Stomach smooth muscle (tissue), 2 donors: ENCODE measurements around the gene CATSPERD.
A peak's percentile ranks its signal among the peaks of the same experiment; 100 is the strongest.

ENCODE experiments used
- H3K27ac ChIP-seq: one replicate; pipeline ENCODE4 v1.7.0; 2013; ENCODE audit warnings: mild to moderate bottlenecking, low read length, inconsistent platforms
- H3K27me3 ChIP-seq, 2 donors: one replicate each; pipeline ENCODE4 v1.7.0; 2013; ENCODE audit warnings: low read length in 2 of 2; ENCODE audit not compliant: insufficient read depth in 2 of 2, control insufficient read depth in 1 of 2
- H3K36me3 ChIP-seq, 2 donors: one replicate each; pipeline ENCODE4 v1.7.0; 2013; ENCODE audit warnings: low read length in 2 of 2; ENCODE audit not compliant: control insufficient read depth in 2 of 2, insufficient read depth in 2 of 2
- H3K4me1 ChIP-seq: one replicate; pipeline ENCODE4 v1.7.0; 2013; ENCODE audit warnings: low read length; ENCODE audit not compliant: control insufficient read depth, insufficient read depth
- H3K4me3 ChIP-seq, 2 donors: one replicate each; pipeline ENCODE4 v1.7.0; 2013; ENCODE audit warnings: low read length in 2 of 2
- H3K9ac ChIP-seq, 2 donors: one replicate each; pipeline ENCODE4 v1.7.0; 2013; ENCODE audit warnings: low read length in 2 of 2, mild to moderate bottlenecking in 1 of 2
- H3K9me3 ChIP-seq, 2 donors: one replicate each; pipeline ENCODE4 v1.7.0; 2013; ENCODE audit warnings: low read length in 2 of 2; ENCODE audit not compliant: control insufficient read depth in 2 of 2
- donor health status: healthy.
- donor health status: Pancreatic carcinoma.

The CATSPERD gene

DNA sequence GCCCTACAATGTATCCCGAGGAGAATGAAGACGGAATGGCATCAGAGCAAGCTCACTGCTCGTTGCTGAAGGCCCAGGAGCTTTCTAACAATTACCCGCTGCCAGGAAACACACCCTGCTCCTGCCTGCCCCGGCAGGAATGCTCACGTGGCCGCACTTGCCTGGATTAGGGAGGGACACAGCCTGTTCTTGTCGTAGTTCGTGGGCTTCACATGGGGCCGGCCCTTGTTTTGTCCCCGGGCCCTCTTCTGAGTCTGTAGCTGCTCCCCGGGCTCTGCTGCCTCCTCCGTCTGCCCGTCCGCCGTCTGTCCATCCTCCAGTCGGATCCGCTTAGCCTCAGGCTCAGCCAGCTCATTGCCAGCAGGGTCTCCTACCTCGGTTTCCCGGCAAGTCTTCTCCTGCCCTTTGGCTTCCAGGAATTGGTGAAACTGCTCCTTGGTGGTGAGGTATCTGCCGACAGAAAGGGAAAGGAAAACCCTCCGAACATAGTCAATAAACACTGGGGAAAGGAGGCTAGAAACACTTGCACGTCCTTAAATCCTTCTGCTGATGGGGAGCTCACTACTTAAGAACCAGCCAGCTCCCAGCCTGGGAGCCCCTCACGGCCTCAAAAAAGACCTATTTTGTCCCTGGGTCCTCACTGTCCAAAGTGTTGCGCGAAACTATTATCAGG, 69.6 kb downstream of the CATSPERD start:
- peaks cover 6% of the 10 kb centered on the region for H3K4me1 ChIP-seq
- peak overlapping the region; percentile 89 to 99 for H3K4me3 ChIP-seq
- peak overlapping the region; percentile 58 to 93 for H3K9ac ChIP-seq
- H3K27me3 ChIP-seq = no peaks in the 10 kb centered on the region
- H3K36me3 ChIP-seq = peaks cover 35% of the 10 kb centered on the region in 2 donors
- no peaks in the 10 kb centered on the region for H3K9me3 ChIP-seq
- H3K27ac ChIP-seq = peak overlapping the region; percentile 95

DNA sequence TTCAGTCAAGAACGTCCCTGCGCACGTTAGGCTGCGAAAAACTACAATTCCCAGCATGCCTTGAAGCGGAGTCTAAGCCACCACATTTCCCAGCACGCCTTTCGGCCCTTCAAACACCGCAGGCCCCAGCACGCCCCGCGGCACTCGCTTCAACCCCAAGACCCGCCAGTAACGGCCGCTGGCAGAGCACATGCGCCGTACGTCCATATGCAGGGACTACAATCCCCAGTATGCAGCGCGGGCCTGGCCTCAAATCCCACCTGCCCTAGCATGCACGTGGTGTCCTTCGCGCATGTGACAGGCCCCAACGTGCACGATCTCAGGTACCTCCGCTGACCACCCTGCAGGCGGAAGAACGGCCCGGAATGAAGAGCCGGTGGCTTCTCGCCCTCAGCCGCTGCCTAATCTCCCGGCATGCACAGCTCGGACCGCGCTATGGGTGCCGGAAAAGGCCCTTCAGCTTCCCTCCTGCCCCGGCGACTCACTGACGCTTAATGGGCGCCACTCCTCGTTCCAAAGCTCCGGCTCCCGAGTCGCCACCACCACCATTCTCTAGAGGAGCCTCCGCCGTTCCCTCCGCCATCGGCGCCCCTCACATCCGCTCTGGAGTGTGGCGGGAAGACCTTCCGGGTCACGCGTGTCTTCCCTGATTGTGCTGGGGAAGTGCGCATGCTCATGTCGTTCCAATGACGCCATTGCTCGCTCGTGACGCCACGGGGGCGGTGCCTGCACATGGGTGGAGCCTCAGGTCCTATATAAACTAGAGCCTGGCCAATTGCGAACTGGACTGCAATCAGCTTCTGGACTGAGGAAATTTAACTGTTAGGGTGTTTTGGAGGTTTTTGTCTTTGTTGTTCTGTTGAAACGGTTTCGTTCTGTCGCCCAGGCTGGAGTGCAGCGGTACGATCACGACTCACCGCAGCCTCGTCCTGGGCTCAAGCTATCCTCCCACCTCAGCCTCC, 70.4 kb downstream of the CATSPERD start, which contains the start of gene DUS3L:
TSS of gene DUS3L (minus strand) at position 605 of the 962 bp plus-strand sequence. CDS start at position 583, 22 bp downstream.
- H3K4me1 ChIP-seq = peaks cover 6% of the 10 kb centered on the region
- peak within 1 kb of the TSS; percentile 93 for H3K9ac ChIP-seq
- H3K27me3 ChIP-seq = no peaks in the 10 kb centered on the region
- peak within 1 kb of the TSS; percentile 89 to 99 for H3K4me3 ChIP-seq
- H3K27ac ChIP-seq = peak within 1 kb of the TSS; percentile 95
- H3K36me3 ChIP-seq = peaks cover 31 to 33% of the 10 kb centered on the region in 2 donors
- H3K9me3 ChIP-seq = no peaks in the 10 kb centered on the region

DNA sequence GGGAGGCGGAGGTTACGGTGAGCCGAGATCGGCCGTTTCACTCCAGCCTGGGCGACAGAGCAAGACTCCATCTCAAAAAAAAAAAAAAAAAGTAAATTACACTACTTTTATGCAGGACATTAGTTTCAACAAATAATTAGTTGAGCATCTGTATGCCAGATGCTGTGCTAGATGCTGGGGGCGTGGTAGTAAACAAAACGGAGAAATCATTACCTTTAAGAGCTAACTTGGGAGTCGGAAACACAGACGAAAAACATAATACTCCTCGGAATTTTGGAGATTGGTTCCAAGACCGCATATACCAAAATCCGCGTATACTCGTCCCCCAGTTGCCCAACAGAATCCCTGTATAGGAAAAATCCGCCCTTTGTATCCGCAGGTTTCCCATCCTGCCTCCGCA, 71.8 kb downstream of the CATSPERD start:
- Histone ChIP-seq H3K4me3 (no peak overlapping the region), H3K9me3 (no peaks in the 10 kb centered on the region), H3K36me3 (peaks cover 19 to 21% of the 10 kb centered on the region in 2 donors), H3K9ac (no peak overlapping the region), H3K27ac (no peak overlapping the region), H3K27me3 (no peaks in the 10 kb centered on the region), H3K4me1 (peaks cover 6% of the 10 kb centered on the region)

DNA sequence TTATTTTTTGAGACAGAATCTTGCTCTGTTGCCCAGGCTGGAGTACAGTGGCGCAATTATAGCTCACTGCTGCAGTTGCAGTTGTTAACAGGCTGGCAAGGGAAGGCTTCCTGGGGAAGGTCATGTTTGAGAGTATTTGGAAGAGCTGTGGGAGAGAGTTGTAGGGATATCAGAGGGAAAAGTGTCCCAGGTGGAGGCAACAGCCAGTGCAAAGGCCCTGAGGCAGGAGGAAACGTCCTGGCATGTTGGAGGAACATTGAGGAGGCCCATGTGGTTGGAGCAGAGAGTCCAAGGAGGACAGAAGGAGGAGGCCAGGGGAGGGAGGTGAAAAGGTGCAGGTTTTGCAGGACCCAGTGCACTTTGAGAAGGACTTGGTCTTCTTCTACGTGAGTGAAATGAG, 72.8 kb downstream of the CATSPERD start:
- Histone ChIP-seq H3K27me3 (no peaks in the 10 kb centered on the region), H3K4me3 (no peak overlapping the region), H3K9ac (no peak overlapping the region), H3K9me3 (no peaks in the 10 kb centered on the region), H3K4me1 (peaks cover 6% of the 10 kb centered on the region), H3K36me3 (peaks cover 9 to 12% of the 10 kb centered on the region in 2 donors), H3K27ac (no peak overlapping the region)

DNA sequence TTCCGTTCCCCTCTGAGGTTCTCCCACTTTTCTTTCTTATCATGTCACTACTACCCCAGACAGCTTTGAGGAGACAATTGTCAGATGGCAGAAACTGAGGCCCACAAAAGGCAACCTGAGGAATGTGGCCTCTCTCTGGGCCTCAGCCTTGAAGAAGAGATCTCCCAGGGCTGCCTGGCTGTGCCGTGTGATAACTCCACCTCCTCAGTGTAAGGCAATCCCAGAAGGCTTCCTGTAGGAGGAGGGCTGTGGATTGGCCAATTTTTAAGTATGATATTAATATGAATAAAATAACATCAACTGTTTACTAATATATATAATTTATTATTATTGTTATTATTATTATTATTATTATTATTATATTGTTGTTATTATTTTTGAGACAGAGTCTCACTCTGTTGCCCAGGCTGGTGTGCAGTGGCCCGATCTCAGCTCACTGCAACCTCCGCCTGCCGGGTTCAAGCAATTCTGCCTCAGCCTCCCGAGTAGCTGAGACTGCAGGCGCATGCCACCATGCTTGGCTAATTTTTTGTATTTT, 75.0 kb downstream of the CATSPERD start:
- Histone ChIP-seq H3K27me3 (peaks cover 0 to 2% of the 10 kb centered on the region in 2 donors), H3K27ac (no peak overlapping the region), H3K9me3 (no peaks in the 10 kb centered on the region), H3K4me3 (no peak overlapping the region), H3K9ac (no peak overlapping the region), H3K36me3 (no peaks in the 10 kb centered on the region), H3K4me1 (peaks cover 3% of the 10 kb centered on the region)

DNA sequence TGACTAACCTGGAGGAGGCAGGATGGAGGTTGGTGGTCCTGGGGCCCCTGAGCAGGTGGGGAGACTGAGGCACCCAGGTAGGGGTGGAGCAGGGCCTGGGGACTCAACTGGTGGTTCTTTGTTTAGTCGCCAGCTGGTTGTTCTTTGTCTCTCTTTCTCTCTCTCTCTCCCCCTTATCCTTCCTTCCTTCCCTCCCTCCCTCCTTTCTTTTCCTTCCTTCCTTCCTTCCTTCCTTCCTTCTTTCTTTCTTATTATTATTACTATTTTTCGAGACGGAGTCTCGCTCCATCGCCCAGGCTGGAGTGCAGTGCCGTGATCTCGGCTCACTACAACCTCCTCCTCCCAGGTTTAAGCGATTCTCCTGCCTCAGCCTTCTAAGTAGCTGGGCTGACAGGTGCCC, 77.8 kb downstream of the CATSPERD start:
- Histone ChIP-seq H3K27me3 (peaks cover 0 to 6% of the 10 kb centered on the region in 2 donors), H3K4me1 (peaks cover 7% of the 10 kb centered on the region), H3K9ac (no peak overlapping the region)

DNA sequence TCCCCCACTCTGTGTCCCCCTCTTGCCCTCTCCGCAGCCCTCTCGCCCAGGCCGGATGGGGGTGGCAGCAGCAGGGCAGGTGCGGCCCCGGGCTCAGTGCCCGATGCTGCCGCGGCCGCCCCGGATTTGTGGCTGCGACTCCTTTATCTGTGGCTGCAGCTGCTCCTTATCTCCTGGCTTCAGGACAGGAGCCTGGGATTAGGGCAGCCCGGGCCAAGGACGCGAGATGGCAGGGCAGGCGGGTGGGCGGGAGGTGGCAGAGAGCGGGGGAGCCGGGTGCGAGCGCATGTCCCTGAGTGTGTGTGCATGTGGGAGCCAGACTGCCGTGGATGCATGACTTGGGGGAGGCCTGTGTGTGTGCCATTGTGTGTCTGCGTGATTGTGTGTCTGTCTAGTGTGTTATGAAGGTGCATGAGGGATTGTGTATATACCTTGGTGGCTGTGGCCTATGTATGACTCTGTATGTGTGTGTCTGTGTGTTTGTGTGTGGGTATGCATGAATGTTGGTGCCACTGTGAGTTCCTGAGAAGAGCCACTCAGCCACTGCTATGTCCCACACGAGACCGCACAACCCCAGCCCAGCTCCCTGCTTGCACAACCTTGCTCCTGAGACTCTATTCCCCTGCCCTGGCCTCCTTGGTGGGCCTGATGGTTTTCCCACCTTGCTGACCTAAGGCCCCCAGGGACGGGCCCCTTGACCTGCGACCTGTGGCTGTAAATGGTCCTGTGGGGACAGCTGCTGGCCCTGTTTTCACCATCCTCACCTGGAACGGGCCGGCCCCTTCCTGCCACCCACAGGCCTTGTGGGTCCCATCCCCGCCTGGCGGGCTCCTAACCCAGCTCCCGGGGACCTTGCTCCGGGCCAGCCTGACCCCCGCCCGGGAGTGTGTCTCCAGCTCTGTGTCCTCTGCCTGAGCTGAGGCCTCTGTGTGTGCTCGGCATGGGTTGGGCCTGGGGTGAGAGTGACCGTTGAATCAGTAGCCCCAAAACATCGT, 79.1 kb downstream of the CATSPERD start:
- Histone ChIP-seq H3K9me3 (no peaks in the 10 kb centered on the region), H3K36me3 (no peaks in the 10 kb centered on the region), H3K27me3 (peaks cover 6 to 8% of the 10 kb centered on the region in 2 donors), H3K4me3 (no peak overlapping the region), H3K27ac (no peak overlapping the region), H3K9ac (no peak overlapping the region), H3K4me1 (peaks cover 18% of the 10 kb centered on the region)

More for the DNA sequence above, 77.8 kb downstream of the CATSPERD start:
- no peaks in the 10 kb centered on the region for H3K36me3 ChIP-seq
- no peak overlapping the region for H3K4me3 ChIP-seq
- no peaks in the 10 kb centered on the region for H3K9me3 ChIP-seq
- H3K27ac ChIP-seq = no peak overlapping the region

DNA sequence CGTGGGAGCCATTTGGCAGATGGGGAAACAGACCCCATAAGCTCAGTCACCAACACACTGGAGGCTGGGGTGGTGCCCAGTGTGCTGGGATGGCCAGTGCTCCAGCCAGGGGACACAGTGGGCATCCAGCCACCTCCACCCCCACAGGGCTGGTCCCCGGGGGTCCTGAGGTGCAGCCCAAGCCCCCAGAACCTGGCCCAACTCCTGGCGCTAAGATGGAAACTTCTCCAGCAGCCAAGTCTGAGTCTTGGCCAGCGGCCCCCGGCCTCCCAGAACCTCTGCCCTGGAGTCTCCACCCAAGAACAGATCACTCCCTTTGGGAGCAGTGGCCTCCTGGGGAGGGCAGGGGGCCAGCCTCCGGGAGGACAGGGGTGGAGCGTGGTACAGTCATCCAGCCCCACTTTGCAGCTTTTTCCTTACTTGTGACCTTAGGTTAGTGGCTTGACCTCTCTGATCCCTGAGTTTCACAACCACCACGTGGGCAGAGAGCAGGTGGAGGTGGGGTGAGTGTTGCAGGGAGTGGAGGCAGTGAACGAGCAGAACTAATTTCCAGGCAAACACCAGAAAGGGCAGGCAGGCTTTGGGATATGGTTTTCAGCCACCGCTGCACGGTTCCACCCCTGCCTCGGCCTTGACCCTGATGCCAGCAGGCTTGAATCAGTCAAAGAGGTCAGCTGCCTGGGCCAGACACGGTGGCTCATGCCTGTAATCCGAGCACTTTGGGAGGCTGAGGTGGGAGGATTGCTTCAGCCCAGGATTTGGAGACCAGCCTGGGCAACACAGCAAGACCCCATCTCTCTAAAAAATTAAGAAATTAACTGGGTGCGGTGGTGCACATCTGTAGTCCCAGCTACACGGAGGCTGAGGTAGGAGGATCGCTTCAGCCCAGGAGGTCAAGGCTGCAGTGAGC, 80.2 kb downstream of the CATSPERD start:
- Histone ChIP-seq H3K4me3 (no peak overlapping the region), H3K27me3 (peaks cover 6 to 9% of the 10 kb centered on the region in 2 donors), H3K27ac (no peak overlapping the region), H3K4me1 (peaks cover 21% of the 10 kb centered on the region), H3K36me3 (no peaks in the 10 kb centered on the region), H3K9ac (no peak overlapping the region), H3K9me3 (no peaks in the 10 kb centered on the region)

DNA sequence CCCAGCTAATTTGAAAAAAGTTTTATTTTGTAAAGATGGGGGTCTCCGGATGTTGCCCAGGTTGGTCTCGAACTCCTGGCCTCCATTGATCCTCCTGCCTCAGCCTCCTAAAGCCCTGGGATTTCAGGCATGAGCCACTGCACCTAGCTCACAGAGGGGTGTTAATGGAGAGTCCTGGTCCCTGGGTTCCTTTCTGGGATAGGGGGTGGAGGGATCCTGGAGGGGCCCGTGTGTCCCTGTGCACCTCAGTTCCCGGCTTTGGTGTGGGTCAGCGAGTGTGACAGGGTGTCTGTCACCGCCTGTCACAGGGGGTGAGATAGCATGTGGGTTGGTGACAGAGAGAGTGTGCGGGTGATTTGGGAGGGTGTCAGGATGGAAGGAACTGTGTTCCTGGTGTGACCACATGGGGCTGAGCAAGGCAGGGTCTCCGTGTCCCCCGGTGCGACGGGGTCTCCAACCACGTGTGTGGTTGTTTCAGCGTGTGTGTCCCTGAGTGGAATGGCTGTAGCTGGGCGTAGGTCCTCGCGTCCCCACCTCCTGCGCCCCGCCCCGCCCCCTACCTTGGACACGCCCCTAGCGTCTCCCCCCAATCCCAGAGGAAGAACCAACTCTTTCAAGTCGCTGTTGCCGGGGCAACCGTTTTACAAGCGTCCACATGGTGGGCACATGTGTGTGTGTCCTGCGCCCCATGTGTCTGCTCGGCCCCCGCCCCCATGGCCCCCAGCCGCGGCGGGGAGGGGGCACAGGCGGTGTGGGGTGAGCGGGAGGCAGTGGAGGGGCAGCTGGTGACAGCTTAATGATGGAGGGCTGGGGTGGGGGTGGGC, 81.6 kb downstream of the CATSPERD start:
- H3K9me3 ChIP-seq = no peaks in the 10 kb centered on the region
- H3K9ac ChIP-seq = no peak overlapping the region
- H3K27ac ChIP-seq = no peak overlapping the region
- H3K27me3 ChIP-seq = peaks cover 6 to 9% of the 10 kb centered on the region in 2 donors
- peaks cover 28% of the 10 kb centered on the region for H3K4me1 ChIP-seq
- H3K4me3 ChIP-seq = no peak overlapping the region
- H3K36me3 ChIP-seq = no peaks in the 10 kb centered on the region
